SK-N-MC (cell line): ENCODE measurements around the gene MAPKAPK5.

Source experiments
- DNase-seq: peaks from one replicate; pipeline ENCODE4 v3.0.0-alpha.2; 2011; ENCODE audit warnings: low read depth, low spot score
- H3K27ac ChIP-seq: fragments of 200-600 bp; sonication (generic); 2 replicates; pipeline ENCODE4 v1.5.1; 2016; ENCODE audit warnings: mixed run types
- H3K36me3 ChIP-seq: fragments of 200-600 bp; sonication (generic); 2 replicates; pipeline ENCODE4 v1.6.1; 2017; ENCODE audit warnings: antibody characterized with exemption, low read length, mixed read lengths; ENCODE audit not compliant: insufficient read depth
- H3K4me3 ChIP-seq: fragments of 200-600 bp; sonication (generic); 2 replicates; pipeline ENCODE4 v1.5.1; 2016
- H3K9ac ChIP-seq: fragments of 200-600 bp; sonication (generic); 2 replicates; pipeline ENCODE4 v1.8.0; 2017; ENCODE audit warnings: mixed run types, mixed read lengths; ENCODE audit not compliant: insufficient read length
- H3K9me3 ChIP-seq: fragments of 200-600 bp; sonication (generic); 2 replicates; pipeline ENCODE4 v1.6.1; 2017; ENCODE audit warnings: low read depth, mild to moderate bottlenecking, antibody characterized with exemption, low read length, moderate library complexity, mixed read lengths
- EZH2 ChIP-seq: fragments of 200-600 bp; sonication (generic); IDR thresholded peaks from one replicate; pipeline ENCODE4 v1.6.1; 2017; ENCODE audit warnings: antibody characterized with exemption
- FOXP2 ChIP-seq: optimal IDR thresholded peaks from 2 replicates; pipeline ENCODE3; 2011; ENCODE audit warnings: mild to moderate bottlenecking, moderate library complexity; ENCODE audit not compliant: insufficient read depth; ENCODE audit errors: extremely low read length, control extremely low read depth
- POLR2AphosphoS5 ChIP-seq: IDR thresholded peaks from 2 replicates; pipeline ENCODE4 v1.6.1; 2012; ENCODE audit warnings: mild to moderate bottlenecking, low read depth, low read length, borderline replicate concordance

The MAPKAPK5 gene

GRCh38 chr12:111840807-111841206 lies 1.2 kb upstream of the MAPKAPK5 start:
- peak overlapping the region; percentile 95 for H3K9ac ChIP-seq
- peak overlapping the region; percentile 95; the same call in 1 of the 2 replicates for H3K27ac ChIP-seq
- DNase-seq = no peak

GRCh38 chr12:111841236-111841749 lies 735 bp upstream of the MAPKAPK5 start:
- H3K36me3 ChIP-seq = peaks cover 36% of the 10 kb centered on the region
- H3K27ac ChIP-seq = peak overlapping the region; percentile 95
- H3K4me3 ChIP-seq = peak overlapping the region; percentile 88
- TF ChIP-seq POLR2AphosphoS5 (no peak), FOXP2 (no peak), EZH2 (no peak)
- H3K9ac ChIP-seq = peak overlapping the region; percentile 95
- no peaks in the 10 kb centered on the region for H3K9me3 ChIP-seq
- no peak for DNase-seq

More at GRCh38 chr12:111840807-111841206, 1.2 kb upstream of the MAPKAPK5 start:
- no peaks in the 10 kb centered on the region for H3K9me3 ChIP-seq
- H3K4me3 ChIP-seq = peak overlapping the region; percentile 88
- H3K36me3 ChIP-seq = peaks cover 31% of the 10 kb centered on the region
- TF ChIP-seq EZH2 = no peak
- no peak for TF ChIP-seq FOXP2
- TF ChIP-seq POLR2AphosphoS5 = no peak

- peak overlapping the region; percentile 95 for H3K27ac ChIP-seq
- peaks cover 42% of the 10 kb centered on the region for H3K36me3 ChIP-seq
- DNase-seq = no peak
- peak overlapping the region; percentile 95 for H3K9ac ChIP-seq
- TF ChIP-seq FOXP2 (no peak), POLR2AphosphoS5 (no peak), EZH2 (no peak)
- H3K4me3 ChIP-seq = peak overlapping the region; percentile 88
- no peaks in the 10 kb centered on the region for H3K9me3 ChIP-seq
Observed at GRCh38 chr12:111842556-111843396, 748 bp downstream of the MAPKAPK5 start.

GRCh38 chr12:111846016-111846415 lies 4.0 kb downstream of the MAPKAPK5 start:
- Histone ChIP-seq H3K4me3 (no peak overlapping the region), H3K9me3 (no peaks in the 10 kb centered on the region), H3K9ac (no peak overlapping the region), H3K36me3 (peaks cover 52% of the 10 kb centered on the region), H3K27ac (no peak overlapping the region)
- no peak for DNase-seq
- TF ChIP-seq POLR2AphosphoS5 (no peak), FOXP2 (no peak), EZH2 (no peak)

- no peak overlapping the region for H3K27ac ChIP-seq
Observed at GRCh38 chr12:111850526-111850925, 8.5 kb downstream of the MAPKAPK5 start.

GRCh38 chr12:111858186-111858585 lies 16.2 kb downstream of the MAPKAPK5 start:
- no peak overlapping the region for H3K4me3 ChIP-seq
- H3K27ac ChIP-seq = no peak overlapping the region
- TF ChIP-seq EZH2 (no peak), POLR2AphosphoS5 (no peak), FOXP2 (no peak)
- H3K9me3 ChIP-seq = 0 out of 2 replicates have a peak, but pooled peaks cover 3% of the 10 kb centered on the region
- no peak for DNase-seq
- no peak overlapping the region for H3K9ac ChIP-seq
- H3K36me3 ChIP-seq = peaks cover 27% of the 10 kb centered on the region

More at GRCh38 chr12:111850526-111850925, 8.5 kb downstream of the MAPKAPK5 start:
- DNase-seq = no peak
- no peak overlapping the region for H3K9ac ChIP-seq
- no peak for TF ChIP-seq POLR2AphosphoS5
- TF ChIP-seq FOXP2 = no peak
- TF ChIP-seq EZH2 = no peak
- H3K36me3 ChIP-seq = peaks cover 60% of the 10 kb centered on the region
- H3K9me3 ChIP-seq = no peaks in the 10 kb centered on the region
- H3K4me3 ChIP-seq = no peak overlapping the region

- Histone ChIP-seq H3K9ac (no peak overlapping the region), H3K27ac (no peak overlapping the region), H3K4me3 (no peak overlapping the region), H3K36me3 (peaks cover 27% of the 10 kb centered on the region), H3K9me3 (0 out of 2 replicates have a peak, but pooled peaks cover 3% of the 10 kb centered on the region)
- TF ChIP-seq POLR2AphosphoS5 (no peak), EZH2 (no peak), FOXP2 (no peak)
- DNase-seq = no peak
Observed at GRCh38 chr12:111858778-111859177, 16.8 kb downstream of the MAPKAPK5 start.

GRCh38 chr12:111864913-111865312 lies 22.9 kb downstream of the MAPKAPK5 start:
- Histone ChIP-seq H3K36me3 (peaks cover 49% of the 10 kb centered on the region), H3K9ac (no peak overlapping the region)
- TF ChIP-seq EZH2 = no peak
- no peak for TF ChIP-seq POLR2AphosphoS5
- TF ChIP-seq FOXP2 = no peak

More at GRCh38 chr12:111864913-111865312, 22.9 kb downstream of the MAPKAPK5 start:
- no peak for DNase-seq
- Histone ChIP-seq H3K27ac (no peak overlapping the region), H3K4me3 (no peak overlapping the region), H3K9me3 (no peaks in the 10 kb centered on the region)
